DND-41 (cell line): Measurements from ENCODE around the gene SMAD6.

ENCODE experiments used
- ATAC-seq: fragments of 200-7000 bp; cut with Tn5 transposase; 3 replicates; pipeline ENCODE4 v1.9.1; 2021; ENCODE audit warnings: low read depth; ENCODE audit not compliant: insufficient read depth
- DNase-seq: peaks from one replicate; pipeline ENCODE4 v3.0.0-alpha.2; 2020
- H2AFZ ChIP-seq: 2 replicates; pipeline ENCODE4 v1.6.0; 2012; ENCODE audit warnings: low read depth, low read length
- H3K27ac ChIP-seq: 2 replicates; pipeline ENCODE4 v1.5.1; 2012; ENCODE audit warnings: low read length, inconsistent platforms
- H3K27me3 ChIP-seq: fragments of 200-600 bp; sonication (generic); 2 replicates; pipeline ENCODE4 v1.6.0; 2012; ENCODE audit warnings: low read length, mild to moderate bottlenecking, inconsistent platforms; ENCODE audit not compliant: insufficient read depth, poor library complexity
- H3K36me3 ChIP-seq: 2 replicates; pipeline ENCODE4 v1.5.1; 2012; ENCODE audit warnings: low read length, inconsistent platforms; ENCODE audit not compliant: insufficient read depth
- H3K4me1 ChIP-seq: 2 replicates; pipeline ENCODE4 v1.5.1; 2012; ENCODE audit warnings: mild to moderate bottlenecking, low read length; ENCODE audit not compliant: insufficient read depth
- H3K4me2 ChIP-seq: 2 replicates; pipeline ENCODE4 v1.6.0; 2012; ENCODE audit warnings: mild to moderate bottlenecking, moderate library complexity, low read length, inconsistent platforms; ENCODE audit not compliant: insufficient read depth
- H3K4me3 ChIP-seq, 2 experiments: fragments of 200-600 bp in 1 of 2; shearing (Covaris generic) in 1 of 2; 2 replicates each; pipeline ENCODE4 v1.5.1; 2012 to 2016; ENCODE audit warnings: inconsistent platforms in 2 of 2, low read length in 2 of 2, mild to moderate bottlenecking in 2 of 2, low read depth in 1 of 2, moderate library complexity in 1 of 2
- H3K79me2 ChIP-seq: 2 replicates; pipeline ENCODE4 v1.6.0; 2012; ENCODE audit warnings: low read length, inconsistent platforms; ENCODE audit not compliant: insufficient read depth
- H3K9ac ChIP-seq: 2 replicates; pipeline ENCODE4 v1.6.0; 2012; ENCODE audit warnings: low read depth, mild to moderate bottlenecking, inconsistent platforms, low read length, moderate library complexity
- H3K9me3 ChIP-seq: 2 replicates; pipeline ENCODE4 v1.5.1; 2012; ENCODE audit warnings: low read length, moderate library complexity, mild to moderate bottlenecking, inconsistent platforms; ENCODE audit not compliant: insufficient read depth, severe bottlenecking
- H4K20me1 ChIP-seq: 2 replicates; pipeline ENCODE4 v1.6.0; 2012; ENCODE audit warnings: low read length; ENCODE audit not compliant: insufficient read depth
- EZH2 ChIP-seq: IDR thresholded peaks from 3 replicates; pipeline ENCODE4 v1.6.1; 2012; ENCODE audit warnings: borderline replicate concordance, low read depth, mild to moderate bottlenecking, moderate library complexity, low read length, inconsistent platforms; ENCODE audit not compliant: severe bottlenecking
- TF ChIP-seq, protein P1 (sequence below): IDR thresholded peaks from 2 replicates; pipeline ENCODE4 v1.5.1; 2012; ENCODE audit warnings: borderline replicate concordance, low read length, moderate library complexity, mild to moderate bottlenecking; ENCODE audit not compliant: poor library complexity, severe bottlenecking; ENCODE audit errors: extremely low read depth

The SMAD6 gene

GRCh38 chr15:66744610-66745279, 42.7 kb downstream of the SMAD6 start:
- Histone ChIP-seq H2AFZ (no peak overlapping the region), H3K27ac (0 out of 2 replicates have a peak overlapping the region, but pooled peaks have one; percentile 10), H3K4me2 (no peak overlapping the region), H4K20me1 (no peaks in the 10 kb centered on the region; the same call in 1 of the 2 replicates), H3K36me3 (no peaks in the 10 kb centered on the region; the same call in 1 of the 2 replicates), H3K79me2 (peaks cover 63% of the 10 kb centered on the region), H3K9me3 (no peaks in the 10 kb centered on the region), H3K4me1 (no peaks in the 10 kb centered on the region), H3K9ac (no peak overlapping the region), H3K27me3 (no peaks in the 10 kb centered on the region), H3K4me3 (no peak overlapping the region)
- ATAC-seq (no peak), DNase-seq (no peak)
- TF ChIP-seq EZH2 = no peak
- TF ChIP-seq, protein P1, sequence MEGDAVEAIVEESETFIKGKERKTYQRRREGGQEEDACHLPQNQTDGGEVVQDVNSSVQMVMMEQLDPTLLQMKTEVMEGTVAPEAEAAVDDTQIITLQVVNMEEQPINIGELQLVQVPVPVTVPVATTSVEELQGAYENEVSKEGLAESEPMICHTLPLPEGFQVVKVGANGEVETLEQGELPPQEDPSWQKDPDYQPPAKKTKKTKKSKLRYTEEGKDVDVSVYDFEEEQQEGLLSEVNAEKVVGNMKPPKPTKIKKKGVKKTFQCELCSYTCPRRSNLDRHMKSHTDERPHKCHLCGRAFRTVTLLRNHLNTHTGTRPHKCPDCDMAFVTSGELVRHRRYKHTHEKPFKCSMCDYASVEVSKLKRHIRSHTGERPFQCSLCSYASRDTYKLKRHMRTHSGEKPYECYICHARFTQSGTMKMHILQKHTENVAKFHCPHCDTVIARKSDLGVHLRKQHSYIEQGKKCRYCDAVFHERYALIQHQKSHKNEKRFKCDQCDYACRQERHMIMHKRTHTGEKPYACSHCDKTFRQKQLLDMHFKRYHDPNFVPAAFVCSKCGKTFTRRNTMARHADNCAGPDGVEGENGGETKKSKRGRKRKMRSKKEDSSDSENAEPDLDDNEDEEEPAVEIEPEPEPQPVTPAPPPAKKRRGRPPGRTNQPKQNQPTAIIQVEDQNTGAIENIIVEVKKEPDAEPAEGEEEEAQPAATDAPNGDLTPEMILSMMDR = peak; percentile 12

DNA sequence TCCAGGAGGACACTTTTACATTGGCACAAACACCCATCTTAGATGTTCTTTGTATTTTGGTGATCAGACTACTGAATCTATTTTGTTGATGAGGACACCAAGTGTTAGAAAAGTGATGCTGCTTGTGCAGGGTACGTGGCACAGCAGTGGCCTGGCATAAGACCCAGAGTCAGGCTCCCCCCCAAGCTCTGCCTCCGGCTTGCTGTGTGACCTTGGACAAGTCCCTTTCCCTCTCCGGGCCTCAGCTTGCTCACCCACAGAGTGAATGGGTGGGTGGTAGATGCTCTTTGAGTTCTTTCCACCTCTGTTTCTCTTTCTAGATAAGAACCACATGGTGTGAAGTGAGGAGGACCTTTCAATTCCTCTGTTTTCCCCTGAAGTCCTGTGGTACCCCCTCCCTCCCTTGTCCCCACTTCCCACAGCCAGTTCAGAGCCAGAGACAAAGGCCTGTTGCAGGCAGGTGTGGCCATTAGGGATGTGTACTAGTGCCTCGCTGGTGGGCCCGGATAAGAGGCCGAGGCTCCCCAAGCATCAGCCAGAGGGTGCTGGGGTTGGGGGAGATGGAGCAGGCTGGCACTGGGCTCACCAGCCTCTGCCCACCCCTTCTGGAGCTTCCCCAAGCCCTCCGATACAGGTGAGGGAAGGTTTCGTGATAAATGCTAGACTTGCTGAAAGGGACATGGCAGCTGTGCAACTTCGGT, 43.6 kb downstream of the SMAD6 start:
- H3K9me3 ChIP-seq = no peaks in the 10 kb centered on the region
- H3K36me3 ChIP-seq = no peaks in the 10 kb centered on the region; the same call in 1 of the 2 replicates
- DNase-seq (no peak), ATAC-seq (no peak)
- H3K4me3 ChIP-seq = no peak overlapping the region
- H4K20me1 ChIP-seq = no peaks in the 10 kb centered on the region; the same call in 1 of the 2 replicates
- peaks cover 56% of the 10 kb centered on the region for H3K79me2 ChIP-seq
- TF ChIP-seq, protein P1 = no peak
- TF ChIP-seq EZH2 = no peak
- H3K27ac ChIP-seq = no peak overlapping the region
- no peak overlapping the region for H2AFZ ChIP-seq
- H3K4me2 ChIP-seq = no peak overlapping the region
- H3K4me1 ChIP-seq = peaks cover 3% of the 10 kb centered on the region
- no peak overlapping the region for H3K9ac ChIP-seq
- no peaks in the 10 kb centered on the region for H3K27me3 ChIP-seq

- ATAC-seq (no peak), DNase-seq (no peak)
- no peak overlapping the region for H3K27ac ChIP-seq
- no peak overlapping the region for H3K9ac ChIP-seq
- H2AFZ ChIP-seq = no peak overlapping the region
- H3K36me3 ChIP-seq = no peaks in the 10 kb centered on the region; the same call in 1 of the 2 replicates
- TF ChIP-seq, protein P1 = no peak
- TF ChIP-seq EZH2 = no peak
- H3K4me3 ChIP-seq = no peak overlapping the region
- peaks cover 1% of the 10 kb centered on the region; the same call in 1 of the 2 replicates for H4K20me1 ChIP-seq
- no peaks in the 10 kb centered on the region for H3K27me3 ChIP-seq
- no peak overlapping the region for H3K4me2 ChIP-seq
- H3K9me3 ChIP-seq = no peaks in the 10 kb centered on the region
- H3K79me2 ChIP-seq = peaks cover 57% of the 10 kb centered on the region
- peaks cover 8% of the 10 kb centered on the region for H3K4me1 ChIP-seq
Measured at GRCh38 chr15:66746231-66746605, 44.2 kb downstream of the SMAD6 start.
